Measurements from ENCODE around the gene SPOUT1. TPM values are rescaled to one million over a fixed set of nuclear protein-coding genes. Genes with fewer than 3 reads are reported as not detected.
"Not testable (repeated sequence)": the region's sequence is repeated elsewhere in the genome, so short reads cannot be mapped to it uniquely, and the experiment has no call there.

Gene SPOUT1
- total RNA-seq, 1 donor from 2014 or later = 11.0 TPM

- not testable (repeated sequence) for H3K27ac ChIP-seq (ENCODE audit: low read depth, low read length); H3K27me3 ChIP-seq (ENCODE audit: control insufficient read depth in 3 of 3, insufficient read depth in 3 of 3, low read length in 3 of 3); H3K4me3 ChIP-seq (ENCODE audit: low read length in 3 of 3); H3K9me3 ChIP-seq (ENCODE audit: control insufficient read depth in 3 of 3, low read length in 3 of 3); H3K9ac ChIP-seq (ENCODE audit: low read depth in 1 of 3, low read length in 3 of 3); H3K36me3 ChIP-seq (ENCODE audit: control insufficient read depth in 3 of 3, insufficient read depth in 3 of 3, low read length in 3 of 3); H3K4me1 ChIP-seq (ENCODE audit: control insufficient read depth in 3 of 3, insufficient read depth in 3 of 3, low read length in 3 of 3)
Measured at GRCh38 chr9:128854454-128854853, 24.9 kb upstream of the SPOUT1 start.

DNA sequence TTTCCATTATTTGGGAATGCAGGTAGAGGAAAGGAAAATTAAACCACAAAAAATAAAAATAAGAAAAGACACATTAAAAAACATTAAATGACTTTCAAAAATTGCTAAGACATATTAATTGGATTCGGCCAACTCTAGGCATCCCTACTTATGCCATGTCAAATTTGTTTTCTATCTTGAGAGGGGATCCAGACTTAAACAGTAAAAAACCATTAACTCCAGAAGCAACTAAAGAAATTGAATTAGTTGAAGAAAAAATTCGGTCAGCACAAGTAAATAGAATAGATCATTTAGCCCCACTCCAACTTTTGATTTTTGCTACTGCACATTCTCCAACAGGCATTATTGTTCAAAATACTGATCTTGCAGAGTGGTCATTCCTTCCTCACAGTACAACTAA lies 23.1 kb upstream of the SPOUT1 start:
- not testable (repeated sequence) for H3K4me3 ChIP-seq (ENCODE audit: low read length in 3 of 3); H3K36me3 ChIP-seq (ENCODE audit: control insufficient read depth in 3 of 3, insufficient read depth in 3 of 3, low read length in 3 of 3)

DNA sequence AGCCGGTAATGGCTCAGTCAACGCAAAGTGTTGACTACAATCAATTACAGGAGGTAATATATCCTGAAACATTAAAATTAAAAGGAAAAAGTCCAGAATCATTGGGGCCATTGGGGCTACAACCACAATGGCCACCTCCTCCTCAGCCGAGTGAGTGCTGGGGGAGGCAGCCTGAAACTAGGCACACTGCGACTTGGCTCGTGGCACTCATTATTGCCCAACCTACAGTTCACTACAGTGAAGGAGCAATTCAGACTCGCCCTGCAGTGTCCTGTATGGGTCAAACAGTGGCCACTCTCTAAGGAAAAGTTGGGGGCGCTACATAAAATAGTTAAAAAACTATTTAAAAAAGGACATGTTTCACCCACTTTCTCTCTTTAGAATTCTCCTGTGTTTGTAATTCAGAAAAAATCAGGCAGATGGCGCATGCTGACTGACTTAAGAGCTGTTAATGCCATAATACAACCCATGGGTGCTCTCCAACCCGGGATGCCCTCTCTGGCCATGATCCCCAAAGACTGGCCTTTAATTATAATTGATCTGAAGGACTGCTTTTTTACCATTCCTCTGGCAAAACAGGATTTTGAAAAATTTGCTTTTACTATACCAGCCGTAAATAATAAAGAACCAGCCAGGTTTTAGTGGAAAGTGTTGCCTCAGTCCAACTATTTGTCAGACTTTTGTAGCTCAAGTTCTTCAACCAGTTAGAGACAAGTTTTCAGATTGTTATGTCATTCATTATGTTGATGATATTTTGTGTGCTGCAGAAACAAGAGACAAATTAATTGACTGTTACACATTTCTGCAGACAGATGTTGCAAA lies 22.4 kb upstream of the SPOUT1 start:
- not testable (repeated sequence) for H3K4me3 ChIP-seq (ENCODE audit: low read length in 3 of 3); H3K9me3 ChIP-seq (ENCODE audit: control insufficient read depth in 3 of 3, low read length in 3 of 3); H3K9ac ChIP-seq (ENCODE audit: low read depth in 1 of 3, low read length in 3 of 3); H3K36me3 ChIP-seq (ENCODE audit: control insufficient read depth in 3 of 3, insufficient read depth in 3 of 3, low read length in 3 of 3); H3K27me3 ChIP-seq (ENCODE audit: control insufficient read depth in 3 of 3, insufficient read depth in 3 of 3, low read length in 3 of 3); H3K4me1 ChIP-seq (ENCODE audit: control insufficient read depth in 3 of 3, insufficient read depth in 3 of 3, low read length in 3 of 3); H3K27ac ChIP-seq (ENCODE audit: low read depth, low read length)

More for the DNA sequence above, 23.1 kb upstream of the SPOUT1 start:
- not testable (repeated sequence) for H3K9ac ChIP-seq (ENCODE audit: low read depth in 1 of 3, low read length in 3 of 3); H3K27ac ChIP-seq (ENCODE audit: low read depth, low read length); H3K27me3 ChIP-seq (ENCODE audit: control insufficient read depth in 3 of 3, insufficient read depth in 3 of 3, low read length in 3 of 3); H3K4me1 ChIP-seq (ENCODE audit: control insufficient read depth in 3 of 3, insufficient read depth in 3 of 3, low read length in 3 of 3); H3K9me3 ChIP-seq (ENCODE audit: control insufficient read depth in 3 of 3, low read length in 3 of 3)

GRCh38 chr9:128851024-128851423 lies 21.4 kb upstream of the SPOUT1 start:
- not testable (repeated sequence) for H3K4me3 ChIP-seq (ENCODE audit: low read length in 3 of 3); H3K36me3 ChIP-seq (ENCODE audit: control insufficient read depth in 3 of 3, insufficient read depth in 3 of 3, low read length in 3 of 3); H3K9me3 ChIP-seq (ENCODE audit: control insufficient read depth in 3 of 3, low read length in 3 of 3); H3K27me3 ChIP-seq (ENCODE audit: control insufficient read depth in 3 of 3, insufficient read depth in 3 of 3, low read length in 3 of 3); H3K9ac ChIP-seq (ENCODE audit: low read depth in 1 of 3, low read length in 3 of 3); H3K27ac ChIP-seq (ENCODE audit: low read depth, low read length); H3K4me1 ChIP-seq (ENCODE audit: control insufficient read depth in 3 of 3, insufficient read depth in 3 of 3, low read length in 3 of 3)

GRCh38 chr9:128847803-128848202 lies 18.2 kb upstream of the SPOUT1 start:
- Histone ChIP-seq H3K27me3 (ENCODE audit: control insufficient read depth in 3 of 3, insufficient read depth in 3 of 3, low read length in 3 of 3) (no peaks in the 10 kb centered on the region), H3K27ac (ENCODE audit: low read depth, low read length) (no peak overlapping the region), H3K9me3 (ENCODE audit: control insufficient read depth in 3 of 3, low read length in 3 of 3) (no peaks in the 10 kb centered on the region), H3K4me1 (ENCODE audit: control insufficient read depth in 3 of 3, insufficient read depth in 3 of 3, low read length in 3 of 3) (no peaks in the 10 kb centered on the region), H3K9ac (ENCODE audit: low read depth in 1 of 3, low read length in 3 of 3) (no peak overlapping the region), H3K4me3 (ENCODE audit: low read length in 3 of 3) (no peak overlapping the region), H3K36me3 (ENCODE audit: control insufficient read depth in 3 of 3, insufficient read depth in 3 of 3, low read length in 3 of 3) (peaks cover 0 to 2% (median 0%) of the 10 kb centered on the region in 3 donors)

DNA sequence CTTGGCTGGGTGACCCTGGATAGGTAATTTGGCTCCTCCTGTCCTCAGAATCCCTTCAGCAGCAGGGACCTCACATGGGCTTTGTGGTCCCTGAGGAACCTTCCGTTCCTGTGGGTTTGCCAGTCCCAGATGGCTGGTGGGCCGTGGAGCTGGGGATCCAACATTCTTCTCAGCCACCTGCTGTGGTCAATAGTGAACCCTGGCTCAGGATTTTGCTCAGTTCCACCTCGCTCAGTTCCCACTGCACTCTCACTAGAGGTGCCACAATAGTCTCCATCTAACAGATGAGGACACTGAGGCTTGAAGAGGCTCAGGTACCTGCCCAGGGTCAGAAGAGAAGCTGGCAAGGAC lies 17.1 kb upstream of the SPOUT1 start:
- no peak overlapping the region for H3K4me3 ChIP-seq (ENCODE audit: low read length in 3 of 3)
- H3K9ac ChIP-seq (ENCODE audit: low read depth in 1 of 3, low read length in 3 of 3) = no peak overlapping the region
- no peaks in the 10 kb centered on the region for H3K4me1 ChIP-seq (ENCODE audit: control insufficient read depth in 3 of 3, insufficient read depth in 3 of 3, low read length in 3 of 3)
- no peak overlapping the region for H3K27ac ChIP-seq (ENCODE audit: low read depth, low read length)
- peaks cover 0 to 9% (median 7%) of the 10 kb centered on the region in 3 donors for H3K36me3 ChIP-seq (ENCODE audit: control insufficient read depth in 3 of 3, insufficient read depth in 3 of 3, low read length in 3 of 3)
- no peaks in the 10 kb centered on the region for H3K9me3 ChIP-seq (ENCODE audit: control insufficient read depth in 3 of 3, low read length in 3 of 3)
- no peaks in the 10 kb centered on the region for H3K27me3 ChIP-seq (ENCODE audit: control insufficient read depth in 3 of 3, insufficient read depth in 3 of 3, low read length in 3 of 3)

DNA sequence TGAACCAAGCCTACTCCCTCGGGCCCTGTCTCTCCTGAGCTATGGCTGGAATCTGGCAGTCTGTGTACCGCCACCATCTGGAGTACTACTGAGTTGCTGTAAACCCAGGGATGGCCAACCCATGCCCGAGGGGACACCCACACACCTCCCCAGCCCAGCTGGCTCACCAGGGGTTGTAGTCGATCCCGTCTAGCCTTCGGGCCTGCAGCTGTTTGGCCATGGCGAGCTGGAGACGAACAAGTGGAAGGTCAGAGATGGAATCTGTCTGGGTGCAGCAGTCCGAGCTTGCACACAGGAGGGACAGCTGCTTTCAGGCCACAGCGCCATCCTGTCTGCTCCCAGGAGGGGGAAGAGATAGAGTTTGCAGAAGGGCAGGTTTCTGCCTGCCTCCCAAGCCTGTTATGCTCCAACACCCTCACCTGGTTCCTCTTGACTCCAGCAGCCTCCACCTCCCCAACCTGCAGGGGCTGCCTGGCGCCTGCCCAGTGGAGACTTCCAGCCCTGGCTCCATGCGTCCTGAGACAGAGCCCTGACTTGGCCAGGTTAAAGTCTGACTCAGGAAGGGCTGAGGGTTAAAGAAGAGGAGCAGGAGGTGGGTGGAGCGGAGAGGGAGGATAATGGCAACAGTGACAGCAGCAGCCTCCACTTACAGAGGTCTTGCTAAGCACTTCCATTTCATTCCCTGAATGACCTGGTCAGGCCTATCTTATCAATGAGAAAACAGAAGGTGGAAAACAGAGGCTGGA lies 15.8 kb upstream of the SPOUT1 start:
- H3K4me1 ChIP-seq (ENCODE audit: control insufficient read depth in 3 of 3, insufficient read depth in 3 of 3, low read length in 3 of 3) = no peaks in the 10 kb centered on the region

GRCh38 chr9:128843171-128843570 lies 13.6 kb upstream of the SPOUT1 start:
- not testable (repeated sequence) for H3K27me3 ChIP-seq (ENCODE audit: control insufficient read depth in 3 of 3, insufficient read depth in 3 of 3, low read length in 3 of 3); H3K9ac ChIP-seq (ENCODE audit: low read depth in 1 of 3, low read length in 3 of 3); H3K4me1 ChIP-seq (ENCODE audit: control insufficient read depth in 3 of 3, insufficient read depth in 3 of 3, low read length in 3 of 3); H3K4me3 ChIP-seq (ENCODE audit: low read length in 3 of 3); H3K27ac ChIP-seq (ENCODE audit: low read depth, low read length); H3K9me3 ChIP-seq (ENCODE audit: control insufficient read depth in 3 of 3, low read length in 3 of 3)
- peaks cover 0 to 14% (median 10%) of the 10 kb centered on the region in 3 donors for H3K36me3 ChIP-seq (ENCODE audit: control insufficient read depth in 3 of 3, insufficient read depth in 3 of 3, low read length in 3 of 3)

More for the DNA sequence above, 15.8 kb upstream of the SPOUT1 start:
- no peak overlapping the region for H3K27ac ChIP-seq (ENCODE audit: low read depth, low read length)
- peaks cover 0 to 9% (median 7%) of the 10 kb centered on the region in 3 donors for H3K36me3 ChIP-seq (ENCODE audit: control insufficient read depth in 3 of 3, insufficient read depth in 3 of 3, low read length in 3 of 3)
- H3K4me3 ChIP-seq (ENCODE audit: low read length in 3 of 3) = no peak overlapping the region
- no peaks in the 10 kb centered on the region for H3K9me3 ChIP-seq (ENCODE audit: control insufficient read depth in 3 of 3, low read length in 3 of 3)
- H3K9ac ChIP-seq (ENCODE audit: low read depth in 1 of 3, low read length in 3 of 3) = no peak overlapping the region
- H3K27me3 ChIP-seq (ENCODE audit: control insufficient read depth in 3 of 3, insufficient read depth in 3 of 3, low read length in 3 of 3) = no peaks in the 10 kb centered on the region

DNA sequence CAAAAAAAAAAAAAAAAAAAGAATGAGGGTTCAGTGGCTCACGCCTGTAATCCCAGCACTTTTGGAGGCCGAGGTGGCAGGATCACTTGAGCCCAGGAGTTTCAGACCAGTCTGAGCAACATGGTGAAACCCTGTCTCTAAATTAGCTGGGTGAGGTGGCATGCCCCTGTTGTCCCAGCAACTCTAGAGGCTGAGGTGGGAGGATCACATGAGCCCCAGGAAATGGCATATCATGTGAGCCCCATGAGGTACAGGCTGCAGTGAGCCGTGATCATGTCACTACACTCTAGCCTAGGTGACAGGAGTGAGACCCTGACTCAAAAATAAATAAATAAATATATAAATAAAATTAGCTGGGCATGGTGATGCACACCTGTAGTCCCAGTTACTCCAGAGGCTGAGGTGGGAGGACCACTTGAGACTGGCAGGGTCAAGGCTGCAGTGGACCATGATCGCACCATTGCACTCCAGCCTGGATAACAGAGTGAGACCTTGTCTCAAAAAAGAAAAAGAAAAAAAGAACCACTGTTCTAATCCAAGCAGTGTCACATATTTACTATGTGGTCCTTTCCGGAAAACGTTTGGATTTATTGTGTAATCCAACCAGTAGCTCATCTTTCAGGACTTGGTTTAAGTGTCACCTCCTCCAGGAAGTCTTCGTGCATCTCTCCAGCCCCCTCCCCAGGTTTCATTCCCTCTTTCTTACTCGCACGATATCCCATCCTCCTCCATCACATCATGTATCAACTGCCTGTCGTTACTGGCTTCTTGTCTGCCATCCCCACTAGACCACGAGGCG lies 12.3 kb upstream of the SPOUT1 start:
- H3K9me3 ChIP-seq (ENCODE audit: control insufficient read depth in 3 of 3, low read length in 3 of 3) = no peaks in the 10 kb centered on the region
- peaks cover 3 to 23% (median 17%) of the 10 kb centered on the region in 3 donors for H3K36me3 ChIP-seq (ENCODE audit: control insufficient read depth in 3 of 3, insufficient read depth in 3 of 3, low read length in 3 of 3)
- no peaks in the 10 kb centered on the region for H3K27me3 ChIP-seq (ENCODE audit: control insufficient read depth in 3 of 3, insufficient read depth in 3 of 3, low read length in 3 of 3)
- no peaks in the 10 kb centered on the region for H3K4me1 ChIP-seq (ENCODE audit: control insufficient read depth in 3 of 3, insufficient read depth in 3 of 3, low read length in 3 of 3)
- no peak overlapping the region for H3K27ac ChIP-seq (ENCODE audit: low read depth, low read length)
- H3K4me3 ChIP-seq (ENCODE audit: low read length in 3 of 3) = no peak overlapping the region
- H3K9ac ChIP-seq (ENCODE audit: low read depth in 1 of 3, low read length in 3 of 3) = no peak overlapping the region

GRCh38 chr9:128840524-128840923 lies 10.9 kb upstream of the SPOUT1 start:
- no peaks in the 10 kb centered on the region for H3K4me1 ChIP-seq (ENCODE audit: control insufficient read depth in 3 of 3, insufficient read depth in 3 of 3, low read length in 3 of 3)
- H3K27me3 ChIP-seq (ENCODE audit: control insufficient read depth in 3 of 3, insufficient read depth in 3 of 3, low read length in 3 of 3) = no peaks in the 10 kb centered on the region
- peaks cover 8 to 26% (median 23%) of the 10 kb centered on the region in 3 donors for H3K36me3 ChIP-seq (ENCODE audit: control insufficient read depth in 3 of 3, insufficient read depth in 3 of 3, low read length in 3 of 3)
- no peak overlapping the region for H3K27ac ChIP-seq (ENCODE audit: low read depth, low read length)
- no peak overlapping the region for H3K4me3 ChIP-seq (ENCODE audit: low read length in 3 of 3)
- H3K9me3 ChIP-seq (ENCODE audit: control insufficient read depth in 3 of 3, low read length in 3 of 3) = no peaks in the 10 kb centered on the region
- H3K9ac ChIP-seq (ENCODE audit: low read depth in 1 of 3, low read length in 3 of 3) = no peak overlapping the region

All from skeletal muscle tissue (tissue), 4 donors.